ENCODE results near the gene COX5B. TPM values are rescaled to one million over a fixed set of nuclear protein-coding genes. Genes with fewer than 3 reads are reported as not detected.
"Not testable (repeated sequence)": the region's sequence is repeated elsewhere in the genome, so short reads cannot be mapped to it uniquely, and the experiment has no call there.

Gene COX5B, protein sequence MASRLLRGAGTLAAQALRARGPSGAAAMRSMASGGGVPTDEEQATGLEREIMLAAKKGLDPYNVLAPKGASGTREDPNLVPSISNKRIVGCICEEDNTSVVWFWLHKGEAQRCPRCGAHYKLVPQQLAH
- total RNA-seq = 100 to 1,000 TPM; 206 to 427 (median 359) TPM

DNA sequence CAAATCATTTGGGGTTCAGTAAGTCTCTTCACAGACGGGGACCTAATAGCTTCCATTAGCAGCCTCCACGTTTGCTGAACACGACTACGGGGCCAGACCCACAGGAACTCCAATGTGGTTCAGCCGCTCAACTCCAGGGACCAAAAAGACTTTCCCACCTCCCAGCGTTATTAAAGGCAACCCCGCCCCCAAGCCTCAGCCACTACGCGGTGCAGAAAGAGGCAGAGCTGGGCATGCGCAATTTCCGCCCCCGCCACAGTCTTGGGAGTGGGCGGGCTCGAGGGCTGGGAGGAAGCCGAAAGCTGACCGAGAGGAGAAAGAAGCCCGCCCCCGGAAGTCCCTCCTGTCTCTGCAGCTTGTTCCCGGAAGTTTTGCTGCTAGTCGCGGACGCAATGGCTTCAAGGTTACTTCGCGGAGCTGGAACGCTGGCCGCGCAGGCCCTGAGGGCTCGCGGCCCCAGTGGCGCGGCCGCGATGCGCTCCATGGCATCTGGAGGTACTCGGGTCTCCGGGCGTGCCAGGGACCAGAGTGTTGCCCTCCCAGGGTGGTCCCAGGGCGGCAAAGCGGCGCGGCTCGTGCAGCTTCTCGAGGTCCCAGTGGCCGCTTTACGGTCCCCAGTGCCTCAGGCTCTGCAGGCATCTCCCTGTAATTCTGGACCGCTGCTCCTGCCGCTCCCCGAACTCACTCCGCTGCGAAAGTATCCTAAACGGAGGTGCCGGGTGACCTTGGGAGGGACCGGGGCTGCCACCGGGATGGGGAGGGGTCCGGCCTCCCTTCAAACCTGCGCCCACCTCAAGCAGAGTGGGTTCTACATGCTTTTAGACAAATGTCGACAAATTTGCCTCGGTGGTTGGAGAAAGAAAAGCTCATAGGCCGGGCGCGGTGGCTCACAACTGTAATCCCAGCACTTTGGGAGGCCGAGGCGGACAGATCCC lies at the start of gene COX5B:
Gene COX5B, plus strand, starts transcription at position 368 of the 935 bp plus-strand sequence. Its CDS starts 25 bp downstream, at position 393.
- TF ChIP-seq, protein P1, sequence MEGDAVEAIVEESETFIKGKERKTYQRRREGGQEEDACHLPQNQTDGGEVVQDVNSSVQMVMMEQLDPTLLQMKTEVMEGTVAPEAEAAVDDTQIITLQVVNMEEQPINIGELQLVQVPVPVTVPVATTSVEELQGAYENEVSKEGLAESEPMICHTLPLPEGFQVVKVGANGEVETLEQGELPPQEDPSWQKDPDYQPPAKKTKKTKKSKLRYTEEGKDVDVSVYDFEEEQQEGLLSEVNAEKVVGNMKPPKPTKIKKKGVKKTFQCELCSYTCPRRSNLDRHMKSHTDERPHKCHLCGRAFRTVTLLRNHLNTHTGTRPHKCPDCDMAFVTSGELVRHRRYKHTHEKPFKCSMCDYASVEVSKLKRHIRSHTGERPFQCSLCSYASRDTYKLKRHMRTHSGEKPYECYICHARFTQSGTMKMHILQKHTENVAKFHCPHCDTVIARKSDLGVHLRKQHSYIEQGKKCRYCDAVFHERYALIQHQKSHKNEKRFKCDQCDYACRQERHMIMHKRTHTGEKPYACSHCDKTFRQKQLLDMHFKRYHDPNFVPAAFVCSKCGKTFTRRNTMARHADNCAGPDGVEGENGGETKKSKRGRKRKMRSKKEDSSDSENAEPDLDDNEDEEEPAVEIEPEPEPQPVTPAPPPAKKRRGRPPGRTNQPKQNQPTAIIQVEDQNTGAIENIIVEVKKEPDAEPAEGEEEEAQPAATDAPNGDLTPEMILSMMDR (IDR thresholded peaks at IDR 0.05) = no peak
- TF ChIP-seq POLR2A (IDR thresholded peaks at IDR 0.05) = no peak
- intact Hi-C loops (cut with DNase I; ENCODE audit: low total_unique reads) = no loop called here
- peak within 1 kb of the TSS; percentile 99 for H3K4me3 ChIP-seq (ENCODE audit: low read depth, poor library complexity, severe bottlenecking)
- peak; percentile 99 to 100 for DNase-seq (ENCODE audit: low spot score in 2 of 2)
- WGBS, 2 donors = 2 to 3% methylated on average over 30 to 50 of the region's 63 CpGs

DNA sequence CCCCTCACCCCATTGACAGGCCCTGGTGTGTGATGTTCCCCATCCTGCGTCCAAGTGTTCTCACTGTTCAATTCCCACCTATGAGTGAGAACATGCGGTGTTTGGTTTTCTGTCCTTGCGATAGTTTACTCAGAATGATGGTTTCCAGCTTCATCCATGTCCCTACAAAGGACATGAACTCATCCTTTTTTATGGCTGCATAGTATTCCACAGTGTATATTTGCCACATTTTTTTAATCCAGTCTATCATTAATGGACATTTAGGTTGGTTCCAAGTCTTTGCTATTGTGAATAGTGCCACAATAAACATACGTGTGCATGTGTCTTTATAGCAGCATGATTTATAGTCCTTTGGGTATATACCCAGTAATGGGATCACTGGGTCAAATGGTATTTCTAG lies 49.7 kb upstream of the COX5B start:
- not testable (repeated sequence) for H3K4me3 ChIP-seq (ENCODE audit: low read depth, poor library complexity, severe bottlenecking); DNase-seq (ENCODE audit: low spot score in 2 of 2)
- WGBS, 2 donors = 93 to 98% methylated on average over 4 of the region's 4 CpGs
- intact Hi-C loops (cut with DNase I; ENCODE audit: low total_unique reads) = loop anchor here (10.0 kb wide), 1 partner anchor 99 kb away; no protein-coding TSS in a partner anchor

DNA sequence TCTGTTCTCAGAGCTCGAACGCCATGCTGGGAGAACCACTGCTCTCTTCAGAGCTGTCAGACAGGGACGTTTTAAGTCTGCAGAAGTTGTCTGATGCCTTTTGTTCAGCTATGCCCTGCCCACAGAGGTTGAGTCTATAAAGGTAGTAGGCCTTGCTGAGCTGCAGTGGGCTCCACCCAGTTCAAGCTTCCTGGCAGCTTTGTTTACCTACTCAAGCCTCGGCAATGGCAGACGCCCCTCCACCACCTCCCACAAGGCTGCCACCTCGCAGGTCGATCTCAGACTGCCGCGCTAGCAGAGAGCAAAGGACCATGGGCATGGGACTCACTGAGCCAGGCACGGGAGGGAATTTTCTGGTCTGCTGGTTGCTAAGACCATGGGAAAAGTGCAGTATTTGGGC lies 44.3 kb upstream of the COX5B start:
- 67% methylated on average over 3 of the region's 10 CpGs; no CpG with 5 or more reads in 1 of the 2 donors for WGBS, 2 donors
- DNase-seq (ENCODE audit: low spot score in 2 of 2); intact Hi-C loops (cut with DNase I; ENCODE audit: low total_unique reads): not testable (repeated sequence)

DNA sequence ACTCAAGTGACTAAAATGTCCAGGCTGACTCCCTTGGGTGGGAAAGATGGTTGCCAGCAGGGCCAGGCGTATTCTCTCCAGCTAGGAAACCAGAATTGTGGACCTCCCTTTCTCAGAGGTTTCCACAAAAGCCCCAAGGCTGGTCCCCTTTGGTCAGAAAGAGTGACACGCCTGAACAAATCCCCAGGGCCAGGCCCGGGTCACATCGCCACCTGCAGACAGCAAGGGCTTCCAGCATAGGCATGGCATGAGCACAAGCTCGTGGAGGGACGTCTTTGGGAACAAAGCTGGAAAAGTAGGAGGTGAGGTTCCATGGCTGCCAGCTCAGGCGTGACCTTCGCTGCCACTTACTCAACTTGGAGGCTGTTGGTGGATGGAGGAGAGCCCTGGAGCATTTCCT lies 40.8 kb upstream of the COX5B start:
- intact Hi-C loops (cut with DNase I; ENCODE audit: low total_unique reads); DNase-seq (ENCODE audit: low spot score in 2 of 2); H3K4me3 ChIP-seq (ENCODE audit: low read depth, poor library complexity, severe bottlenecking): not testable (repeated sequence)
- no CpG with 5 or more reads among the region's 8 CpGs for WGBS, 2 donors

More for the DNA sequence above, 44.3 kb upstream of the COX5B start:
- H3K4me3 ChIP-seq (ENCODE audit: low read depth, poor library complexity, severe bottlenecking) = not testable (repeated sequence)

DNA sequence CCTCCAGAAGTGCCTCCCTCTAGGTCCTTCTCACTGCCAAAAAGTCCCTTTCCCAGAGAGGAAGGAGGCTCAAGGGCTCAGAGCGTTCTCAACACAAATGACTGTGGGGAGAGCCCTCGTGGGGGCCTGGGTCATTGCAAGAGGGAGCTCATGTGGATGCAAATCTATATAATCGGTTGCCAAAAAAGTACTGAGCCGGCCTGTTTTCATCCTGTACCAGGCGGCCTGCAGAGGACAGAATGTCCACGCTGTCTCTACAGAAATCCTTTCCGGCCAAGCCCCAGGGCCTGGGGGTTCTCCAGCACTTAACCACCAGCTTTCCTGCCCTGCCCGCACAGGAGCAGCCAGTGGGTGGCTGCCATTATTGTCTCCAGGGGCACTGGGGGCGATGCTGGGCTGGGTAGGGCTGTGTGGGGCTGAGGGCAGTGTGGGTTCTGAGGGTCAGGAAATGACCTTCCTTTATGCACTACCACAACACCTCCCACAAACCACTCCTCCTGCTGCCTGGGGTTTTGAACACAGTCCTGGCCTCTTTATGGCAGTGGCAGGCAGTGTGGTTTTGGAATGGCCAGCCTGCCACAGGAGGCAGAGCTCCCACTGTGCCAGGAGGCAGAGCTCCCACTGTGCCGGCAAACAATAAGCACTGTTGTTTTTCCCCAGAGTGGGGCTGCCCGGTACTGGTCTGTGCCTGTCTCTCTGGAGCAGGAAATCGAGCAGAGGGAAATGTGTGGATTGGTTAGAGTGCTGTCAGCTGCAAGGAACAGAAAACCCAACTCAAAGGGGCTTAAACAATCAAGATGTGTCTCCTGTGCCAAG lies 40.1 kb upstream of the COX5B start:
- intact Hi-C loops (cut with DNase I; ENCODE audit: low total_unique reads); DNase-seq (ENCODE audit: low spot score in 2 of 2): not testable (repeated sequence)

DNA sequence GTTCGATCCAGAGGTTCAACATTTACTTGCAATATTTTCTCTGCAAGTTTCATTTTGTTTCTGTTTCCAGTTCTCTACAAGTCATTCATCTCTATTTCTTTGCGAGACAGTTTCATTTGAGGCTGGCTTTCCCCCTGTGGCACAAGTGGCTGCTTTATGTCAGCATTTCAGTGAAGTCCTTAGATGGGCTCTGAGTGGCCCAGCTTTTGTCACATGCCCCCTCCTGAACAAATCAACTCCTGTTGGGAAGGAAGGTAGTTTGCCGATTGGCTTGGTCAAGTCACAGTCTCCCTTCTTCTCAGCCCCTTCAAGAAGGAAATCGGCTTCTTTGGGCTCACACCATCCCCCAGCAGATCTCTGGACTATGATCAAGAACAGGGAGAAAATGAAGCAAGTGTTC lies 37.1 kb upstream of the COX5B start:
- DNase-seq (ENCODE audit: low spot score in 2 of 2); H3K4me3 ChIP-seq (ENCODE audit: low read depth, poor library complexity, severe bottlenecking); intact Hi-C loops (cut with DNase I; ENCODE audit: low total_unique reads): not testable (repeated sequence)
- WGBS, 2 donors = 94 to 95% methylated on average over 3 to 4 of the region's 4 CpGs

More for the DNA sequence above, 40.1 kb upstream of the COX5B start:
- not testable (repeated sequence) for H3K4me3 ChIP-seq (ENCODE audit: low read depth, poor library complexity, severe bottlenecking)
- WGBS, 2 donors = 55% methylated on average over 2 of the region's 12 CpGs; no CpG with 5 or more reads in 1 of the 2 donors

DNA sequence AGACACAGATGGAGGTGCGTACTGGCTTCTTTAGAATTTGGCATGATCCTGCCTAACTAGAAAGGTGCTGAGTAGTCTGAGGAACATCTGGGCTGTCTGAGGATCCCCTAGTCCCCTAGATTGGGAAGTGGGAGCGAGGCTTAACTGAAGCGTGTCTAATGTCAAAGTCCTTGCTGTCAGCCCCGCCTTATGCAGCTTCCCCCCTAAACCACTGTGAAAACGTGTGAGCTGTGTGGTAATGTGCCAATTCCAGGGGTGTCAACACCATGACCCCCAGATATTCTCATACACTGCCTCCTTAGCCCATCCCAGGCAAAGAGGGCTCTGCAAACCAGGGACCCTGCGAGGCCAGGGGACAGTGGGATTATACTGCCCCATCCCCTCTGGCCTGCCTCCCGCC lies 34.0 kb upstream of the COX5B start:
- intact Hi-C loops (cut with DNase I; ENCODE audit: low total_unique reads); DNase-seq (ENCODE audit: low spot score in 2 of 2); H3K4me3 ChIP-seq (ENCODE audit: low read depth, poor library complexity, severe bottlenecking): not testable (repeated sequence)
- WGBS, 2 donors = no CpG with 5 or more reads among the region's 7 CpGs

DNA sequence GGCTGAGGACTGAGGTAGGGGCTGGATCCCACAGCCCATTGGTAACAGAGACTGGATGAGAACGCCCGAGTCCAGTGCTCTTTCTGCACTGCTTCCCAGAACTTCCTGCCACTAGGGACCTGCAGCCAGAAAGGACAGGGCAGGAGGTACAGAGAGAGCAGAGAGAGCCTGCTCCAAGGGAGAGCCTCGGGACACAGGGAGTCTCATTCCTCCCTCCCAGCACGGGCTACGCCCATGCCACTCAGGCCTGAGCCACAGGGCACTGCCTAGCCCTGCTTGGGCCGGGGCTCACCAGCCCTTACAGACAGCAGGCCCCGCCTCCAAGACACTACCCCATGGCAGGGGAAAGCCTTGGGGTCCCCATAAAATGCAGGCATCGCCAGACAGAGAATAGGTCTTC lies 30.1 kb upstream of the COX5B start:
- WGBS, 2 donors = no CpG with 5 or more reads among the region's 8 CpGs
- intact Hi-C loops (cut with DNase I; ENCODE audit: low total_unique reads); H3K4me3 ChIP-seq (ENCODE audit: low read depth, poor library complexity, severe bottlenecking); DNase-seq (ENCODE audit: low spot score in 2 of 2): not testable (repeated sequence)

DNA sequence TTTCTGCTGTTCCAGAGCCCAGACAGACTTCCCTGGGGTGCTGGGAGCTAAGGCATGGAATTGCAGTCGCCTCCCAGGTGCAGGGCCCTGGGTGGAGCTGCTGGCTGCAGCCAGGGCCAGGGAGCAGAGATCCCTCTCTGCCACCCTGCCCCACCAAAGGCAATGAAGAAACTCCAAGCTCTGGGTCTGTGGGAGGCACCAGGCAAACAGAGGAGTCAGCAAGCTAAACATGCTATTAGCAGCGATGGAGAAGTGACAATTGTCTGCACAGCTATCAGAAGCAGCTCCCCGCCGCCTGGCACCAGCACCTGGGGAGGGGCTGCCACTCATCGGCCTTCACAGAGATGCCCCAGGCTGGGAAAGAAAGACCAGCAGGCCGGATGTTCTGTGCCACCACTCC lies 28.0 kb upstream of the COX5B start:
- 73 to 88% methylated on average over 5 to 6 of the region's 6 CpGs for WGBS, 2 donors
- TF ChIP-seq, protein P1 (IDR thresholded peaks at IDR 0.05) = no peak
- no peak for TF ChIP-seq POLR2A (IDR thresholded peaks at IDR 0.05)
- H3K4me3 ChIP-seq (ENCODE audit: low read depth, poor library complexity, severe bottlenecking) = no peak overlapping the region

DNA sequence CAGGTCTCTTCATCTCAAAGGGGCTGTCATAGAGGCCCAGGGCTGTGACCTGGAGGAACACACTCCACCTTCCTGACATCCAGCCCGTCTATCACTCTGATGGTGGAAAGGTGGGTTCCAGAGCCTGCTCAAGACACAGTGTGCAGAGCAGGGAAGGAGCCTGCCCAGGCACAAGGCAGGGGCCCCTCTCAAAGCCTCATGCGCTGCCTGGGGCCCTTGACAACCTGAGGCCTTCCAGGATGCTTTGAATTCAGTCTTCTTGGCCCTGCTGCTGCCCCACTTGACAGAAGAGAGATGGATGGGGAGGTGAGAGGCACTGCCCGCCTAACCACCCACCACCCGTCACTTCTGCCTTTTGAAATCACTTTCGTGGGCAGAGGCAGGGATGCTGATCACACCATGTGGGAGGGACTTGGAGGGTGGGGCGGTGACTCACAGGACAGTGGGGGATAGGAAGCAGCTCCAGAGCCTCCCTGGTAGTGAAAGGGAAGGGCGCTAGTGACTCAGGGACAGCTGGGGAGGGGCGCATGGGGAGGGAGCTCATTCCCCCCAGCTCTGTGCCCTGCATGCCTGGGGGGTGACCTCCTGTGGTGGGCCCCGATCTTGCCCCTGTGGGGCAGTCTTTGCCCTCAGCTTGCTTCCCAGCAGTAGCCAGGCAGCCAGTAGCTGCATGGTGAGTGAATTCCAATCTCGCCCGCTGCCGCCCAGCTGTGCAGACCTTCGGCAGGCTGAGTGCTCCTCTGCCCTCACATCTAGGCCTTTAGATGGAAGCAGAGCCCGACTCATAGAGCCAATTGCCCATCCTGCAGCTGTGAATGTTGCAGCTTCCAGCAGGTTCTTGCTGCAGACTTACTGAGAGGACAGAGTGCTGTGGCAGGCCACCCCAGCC lies 26.7 kb upstream of the COX5B start:
- intact Hi-C loops (cut with DNase I; ENCODE audit: low total_unique reads); DNase-seq (ENCODE audit: low spot score in 2 of 2); H3K4me3 ChIP-seq (ENCODE audit: low read depth, poor library complexity, severe bottlenecking): not testable (repeated sequence)
- no CpG with 5 or more reads among the region's 14 CpGs for WGBS, 2 donors

More for the DNA sequence above, 28.0 kb upstream of the COX5B start:
- DNase-seq (ENCODE audit: low spot score in 2 of 2) = no peak
- intact Hi-C loops (cut with DNase I; ENCODE audit: low total_unique reads) = no loop called here

DNA sequence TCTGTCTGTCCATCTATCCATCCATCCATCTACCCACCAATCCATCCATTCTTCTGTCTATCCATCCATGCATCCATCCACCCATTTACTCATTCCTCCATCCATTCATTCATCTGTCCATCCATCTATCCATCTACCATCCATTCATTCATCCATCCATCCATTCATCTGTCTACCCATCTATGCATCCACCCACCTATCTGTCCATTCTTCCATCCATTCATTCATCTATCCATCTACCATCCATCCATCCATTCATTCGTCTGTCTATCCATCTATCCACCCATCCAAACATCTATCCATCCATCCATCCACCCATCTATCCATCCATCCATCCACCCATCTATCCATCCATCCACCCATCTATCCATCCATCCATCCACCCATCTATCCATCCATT lies 25.4 kb upstream of the COX5B start:
- H3K4me3 ChIP-seq (ENCODE audit: low read depth, poor library complexity, severe bottlenecking); intact Hi-C loops (cut with DNase I; ENCODE audit: low total_unique reads); DNase-seq (ENCODE audit: low spot score in 2 of 2): not testable (repeated sequence)
- WGBS, 2 donors = 100% methylated on average over 1 of the region's 1 CpG

All from lower leg skin (tissue), 4 donors.